Erythroblast (primary cell): ENCODE measurements around the gene CYB5D1.
A peak's percentile ranks its signal among the peaks of the same experiment; 100 is the strongest.

Experiments
- GATA1 ChIP-seq: IDR thresholded peaks from 2 replicates; pipeline ENCODE4 v1.6.1; 2011; ENCODE audit warnings: low read depth, mild to moderate bottlenecking, control low read depth, low read length, moderate library complexity
- POLR2A ChIP-seq: IDR thresholded peaks from 2 replicates; pipeline ENCODE4 v1.6.1; 2011; ENCODE audit warnings: mild to moderate bottlenecking, low read length

DNA sequence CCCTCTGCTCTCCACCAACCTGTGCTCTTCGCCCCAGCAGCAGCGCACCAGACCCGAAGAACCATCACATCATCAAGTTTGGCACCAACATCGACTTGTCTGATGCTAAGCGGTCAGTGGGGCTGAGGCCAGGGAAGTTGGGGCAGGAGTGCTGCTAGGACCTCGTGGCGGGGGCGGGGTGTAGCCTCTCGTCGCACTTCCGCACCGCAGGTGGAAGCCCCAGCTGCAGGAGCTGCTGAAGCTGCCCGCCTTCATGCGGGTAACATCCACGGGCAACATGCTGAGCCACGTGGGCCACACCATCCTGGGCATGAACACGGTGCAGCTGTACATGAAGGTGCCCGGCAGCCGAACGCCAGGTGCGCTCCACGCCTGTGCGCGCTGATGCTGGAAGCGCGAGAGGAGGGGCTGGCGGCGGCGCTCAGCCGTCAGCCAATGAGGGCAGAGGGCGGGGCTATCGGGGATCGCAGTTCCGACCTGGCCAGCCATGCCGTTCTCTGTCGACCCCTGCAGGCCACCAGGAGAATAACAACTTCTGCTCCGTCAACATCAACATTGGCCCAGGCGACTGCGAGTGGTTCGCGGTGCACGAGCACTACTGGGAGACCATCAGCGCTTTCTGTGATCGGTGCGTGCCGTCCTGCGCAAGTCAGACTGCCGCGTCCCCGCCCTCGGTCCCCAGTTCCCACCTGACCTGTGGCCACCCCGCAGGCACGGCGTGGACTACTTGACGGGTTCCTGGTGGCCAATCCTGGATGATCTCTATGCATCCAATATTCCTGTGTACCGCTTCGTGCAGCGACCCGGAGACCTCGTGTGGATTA lies 6.2 kb upstream of the CYB5D1 start:
- TF ChIP-seq POLR2A (peak; percentile 39), GATA1 (no peak)
